GM12878 (cell line): Measurements from ENCODE around the gene KLF7. TPM values are rescaled to one million over a fixed set of nuclear protein-coding genes. Genes with fewer than 3 reads are reported as not detected.

Experiments used
- ATAC-seq: fragments of 200-7000 bp; cut with Tn5 transposase; 3 replicates; pipeline ENCODE4 v1.9.1; 2020; ENCODE audit warnings: mild to moderate bottlenecking, moderate library complexity
- BruUV-seq: library from RNA; stranded (reverse); fragments of 400-500 nt; replicated peaks from 2 replicates; lab custom pipeline; 2021; lab: Mats Ljungman, UMichigan
- CTCF ChIA-PET: fragments of 300-600 bp; sonication (Branson Sonifier 250); formaldehyde crosslinking; extraction: SDS; loops from one replicate; lab custom pipeline; 2021; ENCODE audit warnings: inconsistent platforms; lab: Yijun Ruan, JAX
- POLR2A ChIA-PET: fragments of 350-600 bp; formaldehyde crosslinking; extraction: SDS; loops from one replicate; lab custom pipeline; 2021; ENCODE audit warnings: inconsistent platforms; lab: Charles Lee
- RAD21 ChIA-PET: fragments of 300-600 bp; sonication (Branson Sonifier 250); formaldehyde crosslinking; loops from one replicate; lab custom pipeline; 2023; ENCODE audit warnings: antibody characterized with exemption; ENCODE audit not compliant: unreplicated experiment; lab: Charles Lee
- SMC1A ChIA-PET: fragments of 300-600 bp; sonication (Branson Sonifier 250); formaldehyde crosslinking; loops from one replicate; lab custom pipeline; 2023; ENCODE audit not compliant: unreplicated experiment, uncharacterized antibody; lab: Charles Lee
- DNase-seq: peaks from one replicate; pipeline ENCODE4 v3.0.0-alpha.2; 2011; ENCODE audit warnings: low read depth, low spot score
- FAIRE-seq: peaks from 3 replicates; lab custom pipeline; 2011; peaks lifted over from hg19 to GRCh38; lab: Jason Lieb, UNC
- H2AFZ ChIP-seq: 2 replicates; pipeline ENCODE4 v1.6.0; 2011; ENCODE audit warnings: low read depth, low read length, control low read depth; ENCODE audit not compliant: control insufficient read depth
- H3K27ac ChIP-seq: 2 replicates; pipeline ENCODE4 v1.5.1; 2011; ENCODE audit warnings: control low read depth; ENCODE audit not compliant: control insufficient read depth, insufficient read depth
- H3K27me3 ChIP-seq, 2 experiments: replicated peaks in 1 of 2; 2 replicates each; pipeline versions ENCODE4 v1.6.0 to v1.6.1; 2011; ENCODE audit warnings: low read length in 1 of 2; ENCODE audit not compliant: control insufficient read depth in 2 of 2, insufficient read depth in 2 of 2
- H3K36me3 ChIP-seq, 2 experiments: 2 replicates each; pipeline ENCODE4 v1.5.1; 2011; ENCODE audit warnings: low read length in 1 of 2; ENCODE audit not compliant: control insufficient read depth in 2 of 2, insufficient read depth in 2 of 2
- H3K4me1 ChIP-seq: 2 replicates; pipeline ENCODE4 v1.6.1; 2011; ENCODE audit warnings: mild to moderate bottlenecking, low read length, moderate library complexity, mixed read lengths; ENCODE audit not compliant: control insufficient read depth, insufficient read depth
- H3K4me2 ChIP-seq: 2 replicates; pipeline ENCODE4 v1.6.0; 2011; ENCODE audit warnings: control low read depth; ENCODE audit not compliant: control insufficient read depth, insufficient read depth
- H3K4me3 ChIP-seq: fragments of 200-600 bp; sonication (generic); 2 replicates; pipeline ENCODE4 v1.5.1; 2016
- H3K79me2 ChIP-seq: 2 replicates; pipeline ENCODE4 v1.6.0; 2011; ENCODE audit warnings: low read length; ENCODE audit not compliant: control insufficient read depth, insufficient read depth
- H3K9ac ChIP-seq: 2 replicates; pipeline ENCODE4 v1.8.0; 2011; ENCODE audit warnings: low read length, control low read depth, mixed read lengths; ENCODE audit not compliant: control insufficient read depth, insufficient read depth
- H3K9me3 ChIP-seq: replicated peaks from 3 replicates; pipeline ENCODE4 v1.5.1; 2011; ENCODE audit warnings: mild to moderate bottlenecking, low read length; ENCODE audit not compliant: control insufficient read depth, insufficient read depth
- H4K20me1 ChIP-seq: 2 replicates; pipeline ENCODE4 v1.6.0; 2011; ENCODE audit not compliant: control insufficient read depth, insufficient read depth
- ATF2 ChIP-seq: IDR thresholded peaks from 2 replicates; pipeline ENCODE4 v1.6.1; 2012; ENCODE audit warnings: low read length, inconsistent platforms
- BHLHE40 ChIP-seq, 2 experiments: fragments of 450-650 bp in 1 of 2; IDR thresholded peaks; 2 replicates each; pipeline ENCODE4 v1.6.1; 2011 to 2017; ENCODE audit warnings: low read depth in 2 of 2, borderline replicate concordance in 1 of 2, improper control_type of control experiment in 1 of 2, low read length in 1 of 2, mild to moderate bottlenecking in 1 of 2
- CBFB ChIP-seq: IDR thresholded peaks from 2 replicates; pipeline ENCODE4 v1.6.1; 2016; ENCODE audit warnings: antibody characterized with exemption, low read depth
- HCFC1 ChIP-seq: fragments of 150-350 bp; IDR thresholded peaks from 2 replicates; pipeline ENCODE4 v1.6.1; 2014; ENCODE audit warnings: low read length
- IKZF2 ChIP-seq, 2 experiments: fragments of 450-650 bp; IDR thresholded peaks; 2 replicates each; pipeline ENCODE4 v1.6.1; 2017; ENCODE audit warnings: mild to moderate bottlenecking in 2 of 2, moderate library complexity in 2 of 2
- JUNB ChIP-seq: IDR thresholded peaks from 2 replicates; pipeline ENCODE4 v1.6.1; 2016; ENCODE audit warnings: antibody characterized with exemption, mild to moderate bottlenecking
- RELB ChIP-seq: fragments of 450-650 bp; IDR thresholded peaks from 2 replicates; pipeline ENCODE4 v1.6.1; 2017; ENCODE audit warnings: low read depth, mild to moderate bottlenecking, moderate library complexity
- RUNX3 ChIP-seq: IDR thresholded peaks from 2 replicates; pipeline ENCODE4 v1.6.1; 2012; ENCODE audit warnings: low read length, inconsistent platforms
- STAT3 ChIP-seq: IDR thresholded peaks from 2 replicates; pipeline ENCODE4 v1.6.1; 2011; ENCODE audit warnings: low read depth, low read length, improper control_type of control experiment
- TAF1 ChIP-seq: IDR thresholded peaks from 2 replicates; pipeline ENCODE4 v1.6.1; 2011; ENCODE audit warnings: mild to moderate bottlenecking, low read depth, low read length, borderline replicate concordance
- USF2 ChIP-seq: IDR thresholded peaks from 2 replicates; pipeline ENCODE4 v1.6.1; 2011; ENCODE audit warnings: low read depth, low read length, improper control_type of control experiment, borderline replicate concordance
- WGBS: methylation state at CpG from one replicate; pipeline ENCODE4 v1.1.6; 2016; ENCODE audit warnings: low lambda C conversion rate; ENCODE audit not compliant: insufficient replicate concordance, insufficient coverage; ENCODE audit errors: missing lambda C conversion rate; 5-methylcytosine and 5-hydroxymethylcytosine counted together
- in situ Hi-C: fragments of 300-500 bp; cut with MboI; formaldehyde crosslinking; loops from 9 replicates; pipeline ENCODE4 v1.14.3; 2018; ENCODE audit warnings: mixed read lengths
- intact Hi-C: fragments of 100-400 bp; cut with micrococcal nuclease; formaldehyde crosslinking; loops from one replicate; pipeline ENCODE4 v1.14.2; 2022; ENCODE audit not compliant: unreplicated experiment
- polyA plus RNA-seq, 11 experiments: library from polyadenylated mRNA; depleted of rRNA in 4 of 11; unstranded in 6 of 11; stranded (reverse) in 5 of 11; fragments of >200 nt; fragmentation: Nextera tagmentation in 4 of 11; fragmentation: Illumina TruSeq in 1 of 11; extraction: Ambion mirVana in 4 of 11; extraction: Trizol in 1 of 11; gene quantifications; 1 replicate in 1 of 11; 2 replicates in 10 of 11; pipeline versions ENCODE4 v1.2.1 to v1.2.3, GENCODE V29; 2011 to 2016; ENCODE audit warnings: inconsistent platforms in 2 of 11, missing spikeins in 2 of 11, low read depth in 1 of 11
- total RNA-seq, 4 experiments: library from RNA; depleted of rRNA in 3 of 4; stranded (reverse); fragments of >200 nt in 3 of 4; fragmentation: Illumina TruSeq in 1 of 4; extraction: Trizol in 1 of 4; gene quantifications; 2 replicates each; pipeline versions ENCODE4 v1.2.1 to v1.2.3, GENCODE V29; 2013 to 2021

Gene KLF7
- total and polyA plus RNA-seq, 10 of the 15 experiments (the other 5 are each of a cell fraction or from before 2014, with no cell fraction given), result 2.4 to 24.8 (median 8.5) TPM

- TF ChIP-seq RELB (no peak), CBFB (no peak), JUNB (no peak), BHLHE40 (IDR thresholded peaks at IDR 0.05; ENCODE audit: borderline replicate concordance in 1 of 2, low read depth in 2 of 2, low read length in 1 of 2) (no peak), USF2 (no peak), TAF1 (no peak), STAT3 (no peak), ATF2 (no peak), RUNX3 (no peak), HCFC1 (no peak), IKZF2 (IDR thresholded peaks at IDR 0.05) (no peak)
- ChIA-PET SMC1A (interaction anchor here (1.1 kb wide), 1 partner anchor 64 kb away, joined by 3 read pairs; no protein-coding TSS in a partner anchor), RAD21 (no interaction called here), POLR2A (no interaction called here), CTCF (no interaction called here)
- 30% methylated on average over 4 of the region's 4 CpGs for whole genome bisulfite sequencing
- Histone ChIP-seq H3K27me3 (no peaks in the 10 kb centered on the region), H3K4me1 (no peaks in the 10 kb centered on the region), H3K79me2 (no peaks in the 10 kb centered on the region), H4K20me1 (no peaks in the 10 kb centered on the region), H3K9me3 (no peaks in the 10 kb centered on the region), H3K4me2 (no peak overlapping the region), H3K4me3 (no peak overlapping the region), H3K9ac (no peak overlapping the region), H3K27ac (no peak overlapping the region), H2AFZ (no peak overlapping the region), H3K36me3 (no peaks in the 10 kb centered on the region)
- intact Hi-C loops, result no loop called here
- DNase-seq (no peak), ATAC-seq (no peak), FAIRE-seq (no peak)
- no TSS peak for BruUV-seq
- in situ Hi-C loops, result no loop called here
Measured at GRCh38 chr2:207039225-207039624, 126.5 kb downstream of the KLF7 start.
